CD1c-positive myeloid dendritic cell (primary cell): Measurements from ENCODE around the gene BLCAP.
"Not testable (repeated sequence)": the region's sequence is repeated elsewhere in the genome, so short reads cannot be mapped to it uniquely, and the experiment has no call there.

Source experiments
- DNase-seq: peaks from one replicate; pipeline ENCODE4 v3.0.0-alpha.2; 2016; ENCODE audit errors: extremely low spot score

The BLCAP gene

DNA sequence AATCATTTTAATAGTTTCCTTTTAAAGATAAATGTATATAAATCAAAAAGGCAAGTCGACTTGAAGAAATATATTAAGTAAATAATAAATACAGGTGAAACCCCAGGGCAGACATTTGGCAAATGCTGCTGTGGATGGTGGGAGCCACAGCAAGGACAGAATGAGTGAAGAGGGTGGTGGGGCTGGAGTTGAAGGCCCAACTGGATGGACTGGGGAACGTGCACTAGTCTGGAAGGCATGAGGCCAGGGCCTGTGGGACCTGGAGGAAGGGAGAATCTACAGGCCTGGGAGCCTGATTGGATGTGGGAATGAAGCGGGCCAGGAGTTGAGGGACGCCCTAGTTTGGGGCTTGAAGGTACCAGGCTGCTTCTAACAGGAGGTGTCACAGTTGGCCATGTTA is 30.6 kb upstream of the BLCAP start:
- DNase-seq, result no peak

- no peak for DNase-seq
Observed at GRCh38 chr20:37556538-37556937, 28.9 kb upstream of the BLCAP start.

GRCh38 chr20:37554721-37555298 is 27.1 kb upstream of the BLCAP start:
- DNase-seq, result not testable (repeated sequence)

DNA sequence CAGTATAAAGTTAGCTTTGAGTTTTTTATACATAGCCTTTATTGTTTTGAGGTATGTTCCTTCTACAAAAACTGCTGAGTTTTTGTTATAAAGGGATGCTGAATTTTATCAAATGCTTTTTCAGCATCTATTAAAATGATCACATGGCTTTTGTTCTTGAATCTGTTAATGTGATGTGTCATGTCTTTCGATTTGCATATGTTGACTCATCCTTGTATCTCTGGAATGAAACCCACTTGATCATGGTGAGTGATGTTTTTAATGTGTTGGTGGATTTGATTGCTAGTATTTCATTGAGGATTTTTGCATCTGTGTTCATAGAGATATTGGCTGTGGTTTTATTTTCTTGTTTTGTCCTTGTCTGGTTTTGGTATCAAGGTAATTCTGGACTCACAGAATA is 24.7 kb upstream of the BLCAP start:
- DNase-seq, result no peak

GRCh38 chr20:37551660-37552059 is 24.0 kb upstream of the BLCAP start:
- not testable (repeated sequence) for DNase-seq

GRCh38 chr20:37550101-37550920 is 22.6 kb upstream of the BLCAP start:
- not testable (repeated sequence) for DNase-seq

DNA sequence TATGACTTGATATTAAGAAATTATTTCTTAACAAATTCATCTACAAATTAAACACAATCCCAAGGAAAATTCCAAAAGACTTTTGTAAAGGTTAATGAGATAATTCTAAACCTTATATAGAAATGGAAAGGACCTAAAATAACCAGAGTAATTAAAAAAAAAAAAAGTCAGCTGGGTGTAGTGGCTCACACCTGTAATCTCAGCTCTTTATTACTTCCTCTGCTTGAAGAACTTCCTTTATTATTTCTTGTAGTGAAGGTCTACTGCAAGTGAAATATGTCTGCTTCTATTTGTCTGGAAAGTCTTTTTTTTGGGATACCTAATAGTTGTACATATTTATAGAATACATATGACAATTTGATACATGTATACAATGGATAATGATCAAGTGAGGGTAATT is 20.2 kb upstream of the BLCAP start:
- no peak for DNase-seq

DNA sequence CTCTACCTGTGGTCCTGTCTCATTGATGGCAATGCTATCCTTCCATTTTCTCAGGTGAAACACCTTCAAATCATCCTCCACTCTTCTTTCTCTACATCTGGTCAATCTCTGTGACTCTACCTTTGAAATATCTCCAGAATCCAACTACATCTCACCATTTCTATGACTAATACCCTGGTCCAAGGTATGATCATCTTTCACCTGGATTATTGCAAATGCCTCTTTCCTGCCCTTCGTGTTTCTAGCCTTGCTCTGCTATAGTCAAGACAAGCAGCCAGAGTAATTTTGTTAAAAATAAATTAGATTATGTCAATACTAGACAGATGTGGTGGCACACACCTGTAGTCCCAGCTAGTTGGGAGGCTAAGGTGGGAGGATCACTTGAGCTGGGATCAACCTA is 17.8 kb upstream of the BLCAP start:
- no peak for DNase-seq

DNA sequence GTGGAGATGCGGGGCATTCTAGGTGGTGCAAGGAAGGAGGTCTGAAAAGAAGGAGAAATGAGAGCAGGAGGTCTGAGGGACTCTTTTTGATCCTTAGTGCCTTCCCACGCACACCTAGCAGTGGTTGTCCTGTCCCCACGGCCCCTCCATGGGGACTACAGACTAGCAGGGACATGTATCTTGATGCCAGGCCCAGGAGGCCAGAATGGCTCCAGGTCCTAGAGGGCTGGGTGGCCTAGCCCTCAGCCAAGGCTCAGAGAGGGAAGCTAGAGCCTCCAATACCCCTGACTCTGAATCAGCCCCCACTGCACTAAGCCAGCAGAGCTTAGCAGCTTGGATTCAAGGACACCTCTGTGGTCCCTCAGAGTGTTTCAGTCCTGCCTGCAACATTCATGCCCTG is 16.7 kb upstream of the BLCAP start:
- no peak for DNase-seq

- DNase-seq, result no peak
Observed at GRCh38 chr20:37543828-37544227, 16.2 kb upstream of the BLCAP start.

- no peak for DNase-seq
Observed at GRCh38 chr20:37542281-37542680, 14.6 kb upstream of the BLCAP start.

DNA sequence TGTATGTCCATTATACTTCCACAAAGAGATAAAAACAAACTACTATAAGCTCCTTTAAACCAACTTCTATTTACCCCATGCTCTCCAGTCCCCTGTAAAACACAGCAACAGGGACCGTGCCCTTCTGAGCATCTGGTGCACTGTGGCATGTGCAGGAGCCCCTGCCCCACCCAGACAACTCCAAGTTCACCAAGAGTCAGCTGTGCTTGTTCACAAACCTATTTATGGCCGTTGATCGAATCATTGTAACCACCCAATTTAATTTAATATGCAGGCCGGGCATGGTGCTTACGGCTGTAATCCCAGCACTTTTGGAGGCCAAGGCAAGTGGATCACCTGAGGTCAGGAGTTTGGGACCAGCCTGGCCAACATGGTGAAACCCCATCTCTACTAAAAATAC is 13.7 kb upstream of the BLCAP start:
- no peak for DNase-seq

- not testable (repeated sequence) for DNase-seq
Observed at GRCh38 chr20:37540838-37541237, 13.2 kb upstream of the BLCAP start.

DNA sequence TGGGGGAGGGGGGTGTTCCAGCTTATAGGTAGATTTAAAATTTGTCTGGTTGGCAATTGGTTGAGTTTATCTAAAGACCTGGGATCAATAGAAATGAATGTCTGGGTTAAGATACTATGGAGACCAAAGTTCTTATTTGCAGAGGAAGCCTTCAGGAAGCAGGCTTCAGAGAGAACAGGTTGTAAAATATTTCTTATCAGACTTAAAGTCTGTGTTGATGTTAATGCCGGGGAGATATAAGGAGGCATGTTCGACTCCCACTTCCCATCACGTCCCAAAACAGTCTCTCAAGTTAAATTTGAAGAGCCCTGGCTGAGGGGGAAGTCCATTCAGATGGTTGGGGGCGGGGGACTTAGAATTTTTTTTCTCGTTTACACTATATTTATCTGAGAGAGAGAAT is 12.3 kb upstream of the BLCAP start:
- no peak for DNase-seq

- no peak for DNase-seq
Observed at GRCh38 chr20:37539424-37539823, 11.7 kb upstream of the BLCAP start.

GRCh38 chr20:37538003-37538402 is 10.3 kb upstream of the BLCAP start:
- no peak for DNase-seq

DNA sequence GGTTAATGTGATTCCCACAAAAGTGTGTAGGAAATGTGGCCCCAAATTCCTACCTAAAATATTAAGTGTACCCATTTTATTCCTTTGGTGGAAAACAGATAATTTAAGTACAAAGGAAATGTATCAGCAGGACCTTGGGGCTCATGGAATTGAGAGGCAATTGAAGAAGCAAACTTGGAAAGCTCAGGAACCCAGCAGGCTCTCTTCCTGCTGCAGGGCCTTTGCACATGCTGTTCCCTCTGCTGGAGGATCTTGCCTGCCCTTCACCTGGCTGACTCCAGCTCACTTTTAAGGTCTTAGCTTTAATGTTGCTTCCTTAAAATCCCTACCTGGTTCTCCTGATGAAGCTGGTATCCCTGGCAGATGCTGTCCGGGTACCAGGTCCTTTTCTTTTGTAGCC is 9.8 kb upstream of the BLCAP start:
- no peak for DNase-seq

DNA sequence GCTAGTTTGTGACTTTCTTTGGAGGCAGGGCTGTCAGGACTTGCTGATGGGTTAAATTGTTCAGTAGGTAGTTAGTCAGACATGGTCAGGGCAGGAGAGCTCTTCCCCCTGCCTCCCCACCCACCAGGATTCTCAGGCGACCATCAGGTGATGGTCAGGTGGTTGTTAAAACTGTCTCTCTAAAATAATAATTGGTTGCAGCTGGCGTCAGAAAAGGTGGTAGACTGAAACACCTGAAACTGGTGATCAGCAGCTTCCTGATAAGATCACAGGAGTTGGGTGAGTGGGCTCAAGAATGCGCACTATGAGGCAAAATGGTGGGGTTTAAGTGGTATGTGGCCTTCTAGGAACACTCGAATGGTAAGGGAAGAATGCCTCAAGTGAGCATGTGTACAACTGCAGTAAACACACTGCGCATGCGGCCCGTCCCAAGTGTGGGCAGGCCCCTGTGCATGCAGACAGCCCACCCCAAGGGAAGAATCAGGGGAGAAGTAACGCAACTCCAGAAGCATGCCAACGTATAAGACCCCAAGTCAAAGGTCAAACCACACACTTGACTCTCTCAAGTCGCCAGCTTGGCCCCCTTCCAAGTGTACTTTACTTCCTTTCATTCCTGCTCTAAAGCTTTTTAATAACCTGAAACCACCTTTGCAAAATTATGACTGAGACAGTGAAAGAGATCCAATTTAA is 7.9 kb upstream of the BLCAP start:
- no peak for DNase-seq

DNA sequence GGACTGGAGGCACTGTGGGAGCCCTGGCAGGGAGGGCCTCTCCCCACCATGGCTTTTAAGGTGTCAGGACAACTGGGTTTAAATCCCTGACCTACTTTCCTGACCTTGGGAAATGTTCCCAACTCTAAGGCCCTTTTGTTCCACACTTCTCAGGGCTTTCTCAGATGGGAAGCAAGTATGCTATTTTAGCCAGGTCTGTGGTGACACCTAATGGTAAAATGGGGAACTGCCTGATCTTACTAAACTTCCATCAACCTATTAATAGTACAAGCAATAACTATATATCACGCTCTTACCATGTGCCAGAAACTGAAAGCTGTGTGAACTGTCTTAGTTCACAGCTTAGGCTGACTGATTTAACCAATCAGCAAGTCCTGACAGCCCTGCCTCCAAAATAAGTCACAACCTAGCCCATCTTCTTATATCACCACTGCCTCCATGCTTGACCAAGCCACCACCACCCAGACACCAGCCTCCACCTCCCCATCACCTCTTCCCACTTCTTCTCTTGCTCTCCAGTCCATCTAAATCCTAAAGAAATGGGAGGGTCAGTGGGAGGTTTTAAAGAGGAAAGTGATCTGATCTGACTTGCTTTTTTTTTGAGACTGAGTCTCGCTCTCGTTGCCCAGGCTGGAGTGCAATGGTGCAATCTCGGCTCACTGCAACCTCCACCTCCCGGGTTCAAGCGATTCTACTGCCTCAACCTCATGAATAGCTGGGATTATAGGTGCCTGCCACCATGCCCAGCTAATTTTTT is 6.9 kb upstream of the BLCAP start:
- DNase-seq, result peak; percentile 89

DNA sequence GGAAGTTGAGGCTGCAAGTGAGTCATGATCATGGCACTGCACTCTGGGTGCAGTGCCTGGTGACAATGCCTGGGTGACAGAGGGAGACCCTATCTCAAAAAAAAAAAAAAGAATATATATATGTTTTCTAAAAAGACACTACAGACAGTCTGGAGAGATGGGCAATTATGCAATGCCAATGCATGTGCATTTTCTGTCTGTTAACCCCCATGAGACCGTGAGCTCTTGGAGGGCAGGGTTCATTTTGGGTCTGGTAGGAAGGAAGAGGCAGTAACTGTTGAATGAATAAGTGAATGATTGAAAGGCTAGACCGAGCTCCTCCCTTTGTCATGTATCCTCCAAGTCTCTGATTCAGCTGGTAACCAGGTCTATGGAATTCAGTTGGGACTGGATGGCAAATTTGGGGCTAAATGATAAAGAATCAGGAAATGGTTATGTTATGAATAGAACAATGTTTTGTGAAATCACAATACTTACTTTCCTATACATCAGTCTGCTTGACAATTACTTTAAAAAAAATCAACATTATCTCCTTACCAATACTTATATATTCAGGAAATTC is 5.6 kb upstream of the BLCAP start:
- no peak for DNase-seq

DNA sequence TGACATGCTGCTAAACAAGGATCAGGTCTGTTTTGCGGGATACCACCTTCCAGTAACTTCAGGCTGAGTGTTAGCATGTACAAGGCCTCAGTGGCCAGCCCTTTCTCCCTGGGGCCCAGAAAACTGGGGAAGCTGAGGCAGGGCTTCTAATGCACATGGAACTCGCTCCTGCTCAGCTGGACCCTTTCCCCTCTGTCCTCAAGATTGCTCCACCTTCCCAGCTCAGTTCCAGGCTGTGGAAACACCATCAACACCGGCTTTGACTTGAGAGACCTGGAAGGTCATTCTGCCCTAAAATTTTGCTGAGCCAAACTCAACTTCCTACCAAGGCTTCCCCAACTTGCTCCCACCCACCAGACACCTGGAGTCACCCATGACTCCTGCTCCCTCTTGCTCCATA is 4.2 kb upstream of the BLCAP start:
- DNase-seq, result no peak

GRCh38 chr20:37530696-37531095 is 3.0 kb upstream of the BLCAP start:
- DNase-seq, result no peak
